Hepatocyte (in vitro differentiated cells): ENCODE data around the gene TP53TG5. TPM values are rescaled to one million over a fixed set of nuclear protein-coding genes. Genes with fewer than 3 reads are reported as not detected.

Experiments
- DNase-seq: peaks from one replicate; pipeline ENCODE4 v3.0.0-alpha.2; 2016; ENCODE audit warnings: low spot score
- H2AFZ ChIP-seq: fragments of 200-600 bp; sonication (generic); 2 replicates; pipeline ENCODE4 v1.6.0; 2016; ENCODE audit warnings: antibody characterized with exemption, mild to moderate bottlenecking
- H3K27ac ChIP-seq: fragments of 200-600 bp; sonication (generic); 2 replicates; pipeline ENCODE4 v1.5.1; 2016; ENCODE audit warnings: mild to moderate bottlenecking
- H3K27me3 ChIP-seq: fragments of 200-600 bp; sonication (generic); 2 replicates; pipeline ENCODE4 v1.6.1; 2016
- H3K36me3 ChIP-seq: fragments of 200-600 bp; sonication (generic); replicated peaks from 2 replicates; pipeline ENCODE4 v1.5.1; 2016; ENCODE audit warnings: low read depth; ENCODE audit not compliant: insufficient read depth
- H3K4me1 ChIP-seq: fragments of 200-600 bp; sonication (generic); 2 replicates; pipeline ENCODE4 v1.5.1; 2016; ENCODE audit warnings: mild to moderate bottlenecking, moderate library complexity; ENCODE audit not compliant: insufficient read depth
- H3K4me2 ChIP-seq: fragments of 200-600 bp; sonication (generic); 2 replicates; pipeline ENCODE4 v1.6.0; 2016
- H3K4me3 ChIP-seq: fragments of 200-600 bp; sonication (generic); 2 replicates; pipeline ENCODE4 v1.5.1; 2016; ENCODE audit warnings: mild to moderate bottlenecking
- H3K79me2 ChIP-seq: fragments of 200-600 bp; sonication (generic); 2 replicates; pipeline ENCODE4 v1.6.0; 2017; ENCODE audit warnings: mild to moderate bottlenecking
- H3K9me2 ChIP-seq: fragments of 200-600 bp; sonication (generic); replicated peaks from 2 replicates; pipeline ENCODE4 v1.6.0; 2017; ENCODE audit warnings: mild to moderate bottlenecking; ENCODE audit not compliant: insufficient read depth
- H3K9me3 ChIP-seq: fragments of 200-600 bp; sonication (generic); 2 replicates; pipeline ENCODE4 v1.5.1; 2016; ENCODE audit warnings: low read depth, mild to moderate bottlenecking
- H4K20me1 ChIP-seq: fragments of 200-600 bp; sonication (generic); 2 replicates; pipeline ENCODE4 v1.6.0; 2016; ENCODE audit warnings: mild to moderate bottlenecking; ENCODE audit not compliant: insufficient read depth, poor library complexity, severe bottlenecking
- CTCF ChIP-seq: fragments of 200-600 bp; sonication (generic); IDR thresholded peaks from 2 replicates; pipeline ENCODE4 v1.5.1; 2016; ENCODE audit warnings: antibody characterized with exemption, mild to moderate bottlenecking; ENCODE audit not compliant: poor library complexity
- EZH2 ChIP-seq: fragments of 200-600 bp; sonication (generic); IDR thresholded peaks from 2 replicates; pipeline ENCODE4 v1.6.1; 2016; ENCODE audit warnings: antibody characterized with exemption, mild to moderate bottlenecking, borderline replicate concordance
- EZH2phosphoT487 ChIP-seq: fragments of 200-600 bp; sonication (generic); IDR thresholded peaks from one replicate; pipeline ENCODE4 v1.6.1; 2018; ENCODE audit warnings: antibody characterized with exemption, mild to moderate bottlenecking, low read depth, moderate library complexity; ENCODE audit not compliant: unreplicated experiment, severe bottlenecking
- WGBS: methylation state at CpG from one replicate; pipeline ENCODE4 v1.1.6; 2016; ENCODE audit warnings: low lambda C conversion rate; ENCODE audit errors: missing lambda C conversion rate; 5-methylcytosine and 5-hydroxymethylcytosine counted together
- polyA plus RNA-seq: library from polyadenylated mRNA; unstranded; fragments of >200 nt; fragmentation: Nextera tagmentation; extraction: Ambion mirVana; gene quantifications from 2 replicates; pipeline ENCODE4 v1.2.1, GENCODE V29; 2016
- total RNA-seq: library from RNA; depleted of rRNA; stranded (reverse); fragments of >200 nt; gene quantifications from 2 replicates; pipeline ENCODE4 v1.2.3, GENCODE V29; 2014

The TP53TG5 gene
- total and polyA plus RNA-seq, 2 experiments from 2014 or later = not detected

GRCh38 chr20:45347297-45347935 is 30.7 kb downstream of the TP53TG5 start:
- peak overlapping the region; percentile 96 for H3K27ac ChIP-seq
- TF ChIP-seq CTCF (no peak), EZH2phosphoT487 (no peak), EZH2 (no peak)
- no peaks in the 10 kb centered on the region for H3K36me3 ChIP-seq
- no peaks in the 10 kb centered on the region for H3K27me3 ChIP-seq
- peaks cover 46% of the 10 kb centered on the region for H3K4me1 ChIP-seq
- peaks cover 13% of the 10 kb centered on the region for H4K20me1 ChIP-seq
- peak overlapping the region; percentile 26 for H3K4me3 ChIP-seq
- no peak for DNase-seq
- H3K9me3 ChIP-seq = no peaks in the 10 kb centered on the region
- H3K79me2 ChIP-seq = peaks cover 37% of the 10 kb centered on the region
- no peak overlapping the region for H2AFZ ChIP-seq
- peak overlapping the region; percentile 87 for H3K4me2 ChIP-seq
- no peaks in the 10 kb centered on the region for H3K9me2 ChIP-seq
- 9% methylated on average over 9 of the region's 10 CpGs for WGBS

GRCh38 chr20:45346851-45347250 is 31.3 kb downstream of the TP53TG5 start:
- H3K4me2 ChIP-seq = peak overlapping the region; percentile 87
- peaks cover 37% of the 10 kb centered on the region for H3K79me2 ChIP-seq
- no peak for DNase-seq
- H3K4me3 ChIP-seq = peak overlapping the region; percentile 26
- peak overlapping the region; percentile 96 for H3K27ac ChIP-seq
- 31% methylated on average over 5 of the region's 5 CpGs for WGBS
- TF ChIP-seq CTCF (no peak), EZH2 (no peak), EZH2phosphoT487 (no peak)
- H2AFZ ChIP-seq = no peak overlapping the region
- H4K20me1 ChIP-seq = peaks cover 13% of the 10 kb centered on the region
- H3K9me2 ChIP-seq = no peaks in the 10 kb centered on the region
- no peaks in the 10 kb centered on the region for H3K36me3 ChIP-seq
- H3K4me1 ChIP-seq = peaks cover 52% of the 10 kb centered on the region
- H3K27me3 ChIP-seq = no peaks in the 10 kb centered on the region
- no peaks in the 10 kb centered on the region for H3K9me3 ChIP-seq

- no peak overlapping the region for H2AFZ ChIP-seq
- no peaks in the 10 kb centered on the region for H3K36me3 ChIP-seq
- H3K9me3 ChIP-seq = no peaks in the 10 kb centered on the region
- H3K27ac ChIP-seq = peak overlapping the region; percentile 96
- TF ChIP-seq CTCF (no peak), EZH2 (no peak), EZH2phosphoT487 (no peak)
- no peaks in the 10 kb centered on the region for H3K27me3 ChIP-seq
- DNase-seq = no peak
- WGBS = 64% methylated on average over 3 of the region's 3 CpGs
- H3K4me3 ChIP-seq = peak overlapping the region; percentile 26
- H3K9me2 ChIP-seq = no peaks in the 10 kb centered on the region
- peaks cover 57% of the 10 kb centered on the region for H3K4me1 ChIP-seq
- H4K20me1 ChIP-seq = peaks cover 13% of the 10 kb centered on the region
- H3K4me2 ChIP-seq = peak overlapping the region; percentile 87
- peaks cover 38% of the 10 kb centered on the region for H3K79me2 ChIP-seq
Measured at GRCh38 chr20:45346291-45346718, 31.8 kb downstream of the TP53TG5 start.
